ENCODE results near the gene HES5. TPM values are rescaled to one million over a fixed set of nuclear protein-coding genes. Genes with fewer than 3 reads are reported as not detected.

The HES5 gene
- total RNA-seq, 2 experiments from 2014 or later, result not detected

GRCh38 chr1:2515763-2516080, 14.3 kb downstream of the HES5 start:
- Mint-ChIP-seq H3K9me3 (no peaks in the 10 kb centered on the region), H3K27me3 (no peaks in the 10 kb centered on the region), H3K4me1 (ENCODE audit: low read depth) (no peaks in the 10 kb centered on the region), H3K4me3 (no peak overlapping the region), H3K36me3 (ENCODE audit: low read depth) (peaks cover 13% of the 10 kb centered on the region), H3K27ac (no peak overlapping the region)
- no peak for TF ChIP-seq CTCF (IDR thresholded peaks at IDR 0.05)
- CTCF ChIA-PET, result no interaction called here
- ATAC-seq, result no peak
- DNase-seq, result no peak
- intact Hi-C loops (cut with micrococcal nuclease), result no loop called here
- POLR2A ChIA-PET, result interaction anchor here (1.0 kb wide), 1 partner anchor 41 kb away, joined by 3 read pairs; the partner anchor contains the start of gene TNFRSF14

DNA sequence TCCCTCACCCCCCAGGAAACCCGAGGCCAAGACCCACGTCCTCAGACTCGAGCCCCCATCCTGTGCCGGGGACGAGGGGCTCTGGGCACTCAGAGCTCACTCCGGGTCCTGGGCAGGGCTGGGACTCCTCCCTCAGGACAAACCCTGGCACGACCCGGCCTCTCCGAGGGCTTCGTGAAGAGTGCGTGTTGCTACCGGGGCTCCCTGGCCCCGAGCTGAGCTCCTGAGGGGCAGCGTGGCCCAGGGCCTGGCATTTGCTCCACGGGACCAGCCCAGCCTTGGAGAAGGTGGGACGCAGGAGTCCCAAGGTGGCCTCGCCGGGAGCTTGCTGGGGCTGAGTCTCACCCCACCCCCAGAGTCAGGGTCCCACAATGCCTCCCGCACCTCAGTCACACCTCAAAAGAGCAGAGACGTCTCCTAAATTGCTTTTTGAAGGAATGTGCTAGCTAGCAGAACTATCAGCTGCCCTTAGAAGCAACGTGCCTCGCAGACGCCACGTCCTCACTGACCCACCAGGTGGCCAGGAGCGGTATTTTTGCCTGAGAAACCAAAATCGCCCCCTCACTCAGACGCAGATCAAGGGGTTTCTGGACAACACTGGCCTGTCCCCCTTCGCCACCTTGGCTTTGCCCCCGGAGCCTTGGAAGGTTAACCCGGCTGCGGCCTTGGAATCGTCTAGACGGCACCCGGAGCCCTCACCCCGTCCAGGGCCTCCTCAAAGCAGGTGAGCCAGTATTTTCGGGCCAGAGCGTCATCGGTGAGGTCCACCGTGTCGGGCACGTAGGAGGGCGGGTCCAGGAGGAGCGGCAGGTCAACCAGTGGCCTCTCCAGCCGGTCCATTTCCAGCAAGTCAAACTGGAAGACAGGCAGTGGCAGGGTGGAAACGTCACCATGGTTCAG, 14.9 kb downstream of the HES5 start:
- Mint-ChIP-seq H3K4me1 (ENCODE audit: low read depth) (no peaks in the 10 kb centered on the region), H3K4me3 (no peak overlapping the region), H3K27ac (no peak overlapping the region), H3K36me3 (ENCODE audit: low read depth) (peaks cover 11% of the 10 kb centered on the region), H3K9me3 (no peaks in the 10 kb centered on the region), H3K27me3 (no peaks in the 10 kb centered on the region)
- CTCF ChIA-PET, result interaction anchor here (0.9 kb wide), 1 partner anchor 11 kb away, joined by 3 read pairs; the partner anchor contains the start of gene PANK4
- ATAC-seq (no peak), DNase-seq (no peak)
- POLR2A ChIA-PET, result interaction anchor here (0.6 to 1.0 kb wide), 2 partner anchors 41 to 73 kb away, joined by 3 read pairs; partner anchors contain the start of gene TNFRSF14
- intact Hi-C loops (cut with micrococcal nuclease), result no loop called here
- no peak for TF ChIP-seq CTCF (IDR thresholded peaks at IDR 0.05)

GRCh38 chr1:2513939-2514652, 16.0 kb downstream of the HES5 start:
- ATAC-seq (no peak), DNase-seq (no peak)
- Mint-ChIP-seq H3K36me3 (ENCODE audit: low read depth) (peaks cover 11% of the 10 kb centered on the region), H3K27me3 (no peaks in the 10 kb centered on the region), H3K4me1 (ENCODE audit: low read depth) (no peaks in the 10 kb centered on the region), H3K9me3 (no peaks in the 10 kb centered on the region), H3K27ac (no peak overlapping the region), H3K4me3 (no peak overlapping the region)
- POLR2A ChIA-PET, result no interaction called here
- CTCF ChIA-PET, result no interaction called here
- TF ChIP-seq CTCF (IDR thresholded peaks at IDR 0.05), result no peak
- intact Hi-C loops (cut with micrococcal nuclease), result no loop called here

DNA sequence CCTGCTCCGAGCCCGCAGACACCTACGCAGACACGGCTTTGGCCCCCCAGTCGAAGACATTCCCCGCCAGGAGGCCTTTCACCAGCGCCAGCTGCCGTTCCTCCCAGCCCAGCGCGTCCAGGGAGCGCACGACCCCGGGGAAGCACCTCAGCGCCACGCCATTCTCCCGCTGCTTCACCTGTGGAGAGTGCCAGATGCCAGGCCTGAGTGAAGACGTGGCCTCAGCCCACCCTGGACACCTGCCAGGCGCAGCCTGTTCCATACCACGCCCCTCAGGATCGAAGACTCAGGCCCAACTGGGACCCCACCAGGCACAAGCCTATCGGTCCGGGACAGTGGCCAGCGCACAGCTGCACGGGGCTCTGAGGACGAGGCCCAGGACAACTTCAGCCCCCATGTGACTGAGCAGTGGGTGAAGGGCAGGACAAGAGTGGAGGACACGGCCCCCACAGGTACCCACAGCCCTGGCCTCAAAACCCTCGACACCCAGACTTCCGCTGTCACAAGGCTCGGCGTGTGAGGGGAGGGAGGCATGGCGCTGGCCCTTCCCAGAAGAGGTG, 17.1 kb downstream of the HES5 start:
- H3K9me3 Mint-ChIP-seq, result no peaks in the 10 kb centered on the region
- no peak for TF ChIP-seq CTCF (IDR thresholded peaks at IDR 0.05)
- ATAC-seq (no peak), DNase-seq (no peak)
- no peak overlapping the region for H3K4me3 Mint-ChIP-seq
- H3K27me3 Mint-ChIP-seq, result no peaks in the 10 kb centered on the region
- H3K36me3 Mint-ChIP-seq (ENCODE audit: low read depth), result peaks cover 8% of the 10 kb centered on the region
- H3K27ac Mint-ChIP-seq, result no peak overlapping the region
- CTCF ChIA-PET, result no interaction called here
- POLR2A ChIA-PET, result no interaction called here
- intact Hi-C loops (cut with micrococcal nuclease), result no loop called here
- no peaks in the 10 kb centered on the region for H3K4me1 Mint-ChIP-seq (ENCODE audit: low read depth)
